Activated CD4-positive, alpha-beta T cell treated with anti-CD3 and anti-CD28 coated beads for 36 hours (primary cell): Measurements from ENCODE around the gene RASA1. TPM values are rescaled to one million over a fixed set of nuclear protein-coding genes. Genes with fewer than 3 reads are reported as not detected.

Experiments used
- ATAC-seq: fragments of 200-7000 bp; cut with Tn5 transposase; one replicate; pipeline ENCODE4 v1.10.0; 2021; ENCODE audit warnings: mild to moderate bottlenecking, moderate library complexity
- CTCF ChIA-PET: fragments of 350-600 bp; sonication (Branson Sonifier 250); formaldehyde crosslinking; loops from one replicate; lab custom pipeline; 2021; ENCODE audit warnings: antibody characterized with exemption; lab: Charles Lee
- POLR2A ChIA-PET: fragments of 350-600 bp; sonication (Branson Sonifier 250); formaldehyde crosslinking; loops from one replicate; lab custom pipeline; 2021; ENCODE audit warnings: antibody characterized with exemption, inconsistent platforms; lab: Charles Lee
- DNase-seq: peaks from one replicate; pipeline ENCODE4 v3.0.0-alpha.2; 2020
- H3K27ac Mint-ChIP-seq: one replicate; pipeline ENCODE4 v1.8.0; 2021; ENCODE audit warnings: mixed read lengths
- H3K27me3 Mint-ChIP-seq: one replicate; pipeline ENCODE4 v1.8.0; 2021; ENCODE audit warnings: mixed read lengths
- H3K36me3 Mint-ChIP-seq: one replicate; pipeline ENCODE4 v1.8.0; 2021; ENCODE audit warnings: low read depth, mixed read lengths
- H3K4me1 Mint-ChIP-seq: one replicate; pipeline ENCODE4 v1.8.0; 2021; ENCODE audit warnings: mixed read lengths
- H3K4me3 Mint-ChIP-seq: one replicate; pipeline ENCODE4 v1.8.0; 2021; ENCODE audit warnings: mild to moderate bottlenecking, moderate library complexity, mixed read lengths
- H3K9me3 Mint-ChIP-seq: one replicate; pipeline ENCODE4 v1.8.0; 2021; ENCODE audit warnings: low read depth, mixed read lengths
- intact Hi-C, 2 experiments: fragments of 100-400 bp; cut with DNase I in 1 of 2; cut with micrococcal nuclease in 1 of 2; formaldehyde crosslinking; loops; one replicate each; pipeline versions ENCODE4 v1.14.2 to v1.15.1; 2022 to 2024; cut with DNase I, micrococcal nuclease
- total RNA-seq, 2 experiments: library from RNA; stranded (reverse); gene quantifications; one replicate each; pipeline ENCODE4 v1.2.3, GENCODE V29; 2021

The RASA1 gene
- 10 to 100 TPM; 22.6 to 22.9 TPM for total RNA-seq

GRCh38 chr5:87267574-87268125, at the start of gene RASA1:
RASA1 (plus strand) TSS chr5:87267883; CDS start chr5:87268452, 569 bp downstream.
- DNase-seq: peak; percentile 93
- no peaks in the 10 kb centered on the region for H3K27me3 Mint-ChIP-seq
- H3K4me3 Mint-ChIP-seq: peak within 1 kb of the TSS; percentile 100
- H3K36me3 Mint-ChIP-seq: peaks cover 21% of the 10 kb centered on the region
- POLR2A ChIA-PET: interaction anchor here (0.7 to 1.1 kb wide), 3 partner anchors 10 to 144 kb away, joined by 3 to 5 read pairs (median 4); no protein-coding TSS in a partner anchor
- peaks cover 34% of the 10 kb centered on the region for H3K4me1 Mint-ChIP-seq
- intact Hi-C loops: loop anchor here (1.0 to 5.0 kb wide), 10 partner anchors 15 to 650 kb away; partner anchors contain the start of genes CCNH (in 2 of the 2) and COX7C (in 2 of the 2)
- no peaks in the 10 kb centered on the region for H3K9me3 Mint-ChIP-seq
- ATAC-seq: peak; percentile 79
- CTCF ChIA-PET: interaction anchor here (0.6 to 2.2 kb wide), 3 partner anchors 14 to 145 kb away, joined by 3 to 6 read pairs (median 3); partner anchors contain the start of gene CCNH
- peak within 1 kb of the TSS; percentile 98 for H3K27ac Mint-ChIP-seq

- no peak for DNase-seq
- POLR2A ChIA-PET: no interaction called here
- no peak for ATAC-seq
- Mint-ChIP-seq H3K36me3 (no peaks in the 10 kb centered on the region), H3K4me1 (peaks cover 11% of the 10 kb centered on the region), H3K27me3 (no peaks in the 10 kb centered on the region), H3K27ac (no peak overlapping the region), H3K9me3 (no peaks in the 10 kb centered on the region), H3K4me3 (no peak overlapping the region)
- CTCF ChIA-PET: interaction anchor here (0.6 kb wide), 1 partner anchor 22 kb away, joined by 3 read pairs; no protein-coding TSS in a partner anchor
- intact Hi-C loops: loop anchor here in 1 of 2 experiments (2.0 kb wide), 1 partner anchor 35 kb away; no protein-coding TSS in a partner anchor
Observed at GRCh38 chr5:87229780-87230179, 37.9 kb upstream of the RASA1 start.

- Mint-ChIP-seq H3K27me3 (no peaks in the 10 kb centered on the region), H3K9me3 (no peaks in the 10 kb centered on the region), H3K4me1 (peaks cover 11% of the 10 kb centered on the region), H3K4me3 (no peak overlapping the region), H3K27ac (no peak overlapping the region), H3K36me3 (no peaks in the 10 kb centered on the region)
- ATAC-seq (peak; percentile 73), DNase-seq (peak; percentile 19)
- CTCF ChIA-PET: interaction anchor here (0.7 kb wide), 1 partner anchor 25 kb away, joined by 3 read pairs; no protein-coding TSS in a partner anchor
- intact Hi-C loops: no loop called here
- POLR2A ChIA-PET: interaction anchor here (0.6 kb wide), 1 partner anchor 213 kb away, joined by 3 read pairs; no protein-coding TSS in a partner anchor
Observed at GRCh38 chr5:87231037-87231808, 36.5 kb upstream of the RASA1 start.

GRCh38 chr5:87233143-87233542, 34.5 kb upstream of the RASA1 start:
- H3K36me3 Mint-ChIP-seq: no peaks in the 10 kb centered on the region
- no peaks in the 10 kb centered on the region for H3K9me3 Mint-ChIP-seq
- DNase-seq (no peak), ATAC-seq (no peak)
- H3K27me3 Mint-ChIP-seq: no peaks in the 10 kb centered on the region
- no peak overlapping the region for H3K27ac Mint-ChIP-seq
- ChIA-PET POLR2A (no interaction called here), CTCF (no interaction called here)
- no peak overlapping the region for H3K4me3 Mint-ChIP-seq
- H3K4me1 Mint-ChIP-seq: peaks cover 11% of the 10 kb centered on the region
- intact Hi-C loops: no loop called here

- ChIA-PET CTCF (no interaction called here), POLR2A (interaction anchor here (0.5 kb wide), 1 partner anchor 36 kb away, joined by 3 read pairs; no protein-coding TSS in a partner anchor)
- H3K36me3 Mint-ChIP-seq: no peaks in the 10 kb centered on the region
- H3K4me3 Mint-ChIP-seq: no peak overlapping the region
- H3K27me3 Mint-ChIP-seq: no peaks in the 10 kb centered on the region
- DNase-seq (no peak), ATAC-seq (no peak)
- no peak overlapping the region for H3K27ac Mint-ChIP-seq
- intact Hi-C loops: no loop called here
- no peaks in the 10 kb centered on the region for H3K9me3 Mint-ChIP-seq
- peaks cover 2% of the 10 kb centered on the region for H3K4me1 Mint-ChIP-seq
Observed at GRCh38 chr5:87241555-87241954, 26.1 kb upstream of the RASA1 start.

GRCh38 chr5:87242242-87242641, 25.4 kb upstream of the RASA1 start:
- intact Hi-C loops: no loop called here
- no peak for DNase-seq
- Mint-ChIP-seq H3K36me3 (no peaks in the 10 kb centered on the region), H3K4me3 (no peak overlapping the region), H3K9me3 (no peaks in the 10 kb centered on the region), H3K27ac (no peak overlapping the region), H3K27me3 (no peaks in the 10 kb centered on the region), H3K4me1 (peaks cover 2% of the 10 kb centered on the region)
- ChIA-PET POLR2A (interaction anchor here (0.5 kb wide), 1 partner anchor 36 kb away, joined by 3 read pairs; no protein-coding TSS in a partner anchor), CTCF (no interaction called here)
- ATAC-seq: no peak

- H3K36me3 Mint-ChIP-seq: no peaks in the 10 kb centered on the region
- H3K4me1 Mint-ChIP-seq: peaks cover 2% of the 10 kb centered on the region
- ATAC-seq: no peak
- no peak for DNase-seq
- no peak overlapping the region for H3K27ac Mint-ChIP-seq
- no peak overlapping the region for H3K4me3 Mint-ChIP-seq
- H3K9me3 Mint-ChIP-seq: no peaks in the 10 kb centered on the region
- POLR2A ChIA-PET: no interaction called here
- H3K27me3 Mint-ChIP-seq: no peaks in the 10 kb centered on the region
- intact Hi-C loops: no loop called here
- CTCF ChIA-PET: no interaction called here
Observed at GRCh38 chr5:87243161-87243844, 24.4 kb upstream of the RASA1 start.

DNA sequence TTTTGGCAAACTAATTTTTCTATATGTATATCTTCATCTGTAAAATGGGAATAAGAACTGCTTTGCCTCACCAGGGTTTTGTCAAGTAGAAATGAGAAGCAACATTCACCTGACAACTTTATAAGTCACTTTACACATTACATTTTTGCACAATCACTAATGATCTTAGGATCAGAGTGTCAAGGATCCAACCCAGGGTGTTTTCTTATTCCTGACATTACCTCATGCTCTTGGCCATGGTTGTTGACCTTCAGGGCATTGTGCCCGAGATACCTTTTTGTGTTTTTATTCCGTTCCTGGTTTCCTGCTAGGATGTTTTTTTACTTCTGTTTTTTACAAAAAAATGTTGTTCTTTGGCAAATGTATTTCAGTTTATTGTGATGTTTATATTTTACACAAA, 22.2 kb upstream of the RASA1 start:
- no peak overlapping the region for H3K4me3 Mint-ChIP-seq
- DNase-seq (no peak), ATAC-seq (no peak)
- intact Hi-C loops: no loop called here
- ChIA-PET CTCF (no interaction called here), POLR2A (no interaction called here)
- no peaks in the 10 kb centered on the region for H3K27me3 Mint-ChIP-seq
- H3K36me3 Mint-ChIP-seq: no peaks in the 10 kb centered on the region
- no peaks in the 10 kb centered on the region for H3K9me3 Mint-ChIP-seq
- H3K27ac Mint-ChIP-seq: no peak overlapping the region
- H3K4me1 Mint-ChIP-seq: peaks cover 2% of the 10 kb centered on the region

DNA sequence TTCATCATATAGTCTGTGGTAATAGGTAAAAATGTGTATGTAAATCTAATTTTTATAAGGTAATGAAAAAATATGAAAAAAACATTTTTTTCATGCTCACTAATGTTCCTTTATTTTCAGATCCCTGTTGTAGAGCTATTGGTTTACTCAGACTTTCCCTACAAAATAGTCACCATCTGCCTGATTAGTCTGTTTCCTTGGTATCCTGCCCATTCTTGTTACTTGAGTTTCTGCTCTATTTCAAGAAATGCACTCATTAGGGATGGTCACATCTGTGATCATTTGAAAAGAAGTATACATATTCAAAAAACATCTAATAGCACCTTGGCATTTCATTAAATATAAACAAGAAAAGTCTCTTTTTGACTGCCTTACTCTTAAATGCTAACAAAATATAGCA, 21.6 kb upstream of the RASA1 start:
- Mint-ChIP-seq H3K27me3 (no peaks in the 10 kb centered on the region), H3K36me3 (no peaks in the 10 kb centered on the region), H3K4me3 (no peak overlapping the region), H3K27ac (no peak overlapping the region), H3K4me1 (peaks cover 2% of the 10 kb centered on the region), H3K9me3 (no peaks in the 10 kb centered on the region)
- CTCF ChIA-PET: interaction anchor here (0.7 kb wide), 1 partner anchor 163 kb away, joined by 3 read pairs; no protein-coding TSS in a partner anchor
- DNase-seq: no peak
- intact Hi-C loops: no loop called here
- POLR2A ChIA-PET: no interaction called here
- no peak for ATAC-seq

DNA sequence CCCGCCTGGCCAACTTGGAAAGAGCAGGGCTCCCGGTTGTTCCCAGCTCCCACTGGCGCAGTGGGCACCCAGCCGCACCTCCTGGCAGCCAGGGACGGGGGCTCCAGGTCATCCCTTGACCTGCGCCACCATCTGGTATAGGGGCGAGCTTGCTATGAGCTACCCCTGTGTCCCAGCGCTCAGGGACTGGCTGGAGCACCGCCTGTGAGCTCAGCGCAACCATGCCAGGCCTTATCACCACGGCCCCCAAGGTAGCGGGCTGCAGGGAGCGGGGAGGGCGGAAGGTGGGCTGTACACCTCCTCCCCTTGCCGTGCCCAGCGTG, 15.4 kb upstream of the RASA1 start:
- Mint-ChIP-seq H3K4me1 (no peaks in the 10 kb centered on the region), H3K9me3 (no peaks in the 10 kb centered on the region), H3K4me3 (no peak overlapping the region), H3K27me3 (no peaks in the 10 kb centered on the region), H3K27ac (no peak overlapping the region), H3K36me3 (no peaks in the 10 kb centered on the region)
- no peak for ATAC-seq
- CTCF ChIA-PET: interaction anchor here (0.5 kb wide), 1 partner anchor 186 kb away, joined by 3 read pairs; no protein-coding TSS in a partner anchor
- POLR2A ChIA-PET: no interaction called here
- no peak for DNase-seq
- intact Hi-C loops: no loop called here

- ATAC-seq (no peak), DNase-seq (no peak)
- Mint-ChIP-seq H3K27me3 (no peaks in the 10 kb centered on the region), H3K36me3 (no peaks in the 10 kb centered on the region), H3K4me3 (no peak overlapping the region), H3K4me1 (no peaks in the 10 kb centered on the region), H3K27ac (no peak overlapping the region), H3K9me3 (no peaks in the 10 kb centered on the region)
- intact Hi-C loops: no loop called here
- CTCF ChIA-PET: no interaction called here
- POLR2A ChIA-PET: no interaction called here
Observed at GRCh38 chr5:87254035-87254434, 13.6 kb upstream of the RASA1 start.
